ENCODE data around the gene HSPA12B.
"Not testable (repeated sequence)": the region's sequence is repeated elsewhere in the genome, so short reads cannot be mapped to it uniquely, and the experiment has no call there.

The HSPA12B gene

GRCh38 chr20:3786126-3786484 is 53.6 kb downstream of the HSPA12B start:
- no peak for DNase-seq (ENCODE audit: low read depth in 2 of 2)

- DNase-seq (ENCODE audit: low read depth in 2 of 2), result peak; percentile 62 to 64
Observed at GRCh38 chr20:3786665-3787323, 54.3 kb downstream of the HSPA12B start, which contains the start of gene CENPB. Gene CENPB, minus strand, starts transcription at chr20:3786740. Its CDS starts 257 bp downstream, at chr20:3786483.

- DNase-seq (ENCODE audit: low read depth in 2 of 2), result no peak
Observed at GRCh38 chr20:3787324-3788014, 55.0 kb downstream of the HSPA12B start.

- DNase-seq (ENCODE audit: low read depth in 2 of 2), result no peak
Observed at GRCh38 chr20:3788685-3789155, 56.2 kb downstream of the HSPA12B start.

GRCh38 chr20:3789201-3789600 is 56.7 kb downstream of the HSPA12B start:
- not testable (repeated sequence) for DNase-seq (ENCODE audit: low read depth in 2 of 2)

- not testable (repeated sequence) for DNase-seq (ENCODE audit: low read depth in 2 of 2)
Observed at GRCh38 chr20:3794168-3794567, 61.7 kb downstream of the HSPA12B start.

GRCh38 chr20:3794701-3795420 is 62.4 kb downstream of the HSPA12B start:
- no peak for DNase-seq (ENCODE audit: low read depth in 2 of 2)

- peak; percentile 79 for DNase-seq (ENCODE audit: low read depth in 2 of 2)
Observed at GRCh38 chr20:3795511-3796468, 63.3 kb downstream of the HSPA12B start, which contains the start of gene CDC25B. Gene CDC25B, plus strand, starts transcription at chr20:3796310. Its CDS starts 222 bp downstream, at chr20:3796532.

- DNase-seq (ENCODE audit: low read depth in 2 of 2), result no peak
Observed at GRCh38 chr20:3796477-3797225, 64.2 kb downstream of the HSPA12B start.

GRCh38 chr20:3797226-3797545 is 64.7 kb downstream of the HSPA12B start:
- DNase-seq (ENCODE audit: low read depth in 2 of 2), result no peak

GRCh38 chr20:3797592-3798372 is 65.3 kb downstream of the HSPA12B start:
- DNase-seq (ENCODE audit: low read depth in 2 of 2), result no peak

GRCh38 chr20:3798373-3798768 is 65.9 kb downstream of the HSPA12B start:
- DNase-seq (ENCODE audit: low read depth in 2 of 2), result no peak

- no peak for DNase-seq (ENCODE audit: low read depth in 2 of 2)
Observed at GRCh38 chr20:3798908-3799248, 66.4 kb downstream of the HSPA12B start.

GRCh38 chr20:3800256-3800877 is 67.9 kb downstream of the HSPA12B start:
- DNase-seq (ENCODE audit: low read depth in 2 of 2), result no peak

GRCh38 chr20:3800878-3801260 is 68.4 kb downstream of the HSPA12B start:
- no peak for DNase-seq (ENCODE audit: low read depth in 2 of 2)

- DNase-seq (ENCODE audit: low read depth in 2 of 2), result no peak
Observed at GRCh38 chr20:3801299-3801698, 68.8 kb downstream of the HSPA12B start.

- no peak for DNase-seq (ENCODE audit: low read depth in 2 of 2)
Observed at GRCh38 chr20:3801846-3802245, 69.4 kb downstream of the HSPA12B start.

Measured in fibroblast of skin of left quadriceps (primary cell).